HCT116 (cell line): ENCODE data around the gene SPDYE1. TPM values are rescaled to one million over a fixed set of nuclear protein-coding genes. Genes with fewer than 3 reads are reported as not detected.
A peak's percentile ranks its signal among the peaks of the same experiment; 100 is the strongest.

Experiments used
- ATAC-seq: fragments of 200-7000 bp; cut with Tn5 transposase; 2 replicates; pipeline ENCODE4 v1.9.1; 2020; ENCODE audit warnings: mild to moderate bottlenecking, moderate library complexity
- BruUV-seq: library from RNA; stranded (reverse); fragments of 400-500 nt; replicated peaks from 2 replicates; lab custom pipeline; 2021; lab: Mats Ljungman, UMichigan
- CTCF ChIA-PET: fragments of 300-600 bp; sonication (Branson Sonifier 250); formaldehyde crosslinking; loops from one replicate; lab custom pipeline; 2021; ENCODE audit warnings: antibody characterized with exemption; lab: Charles Lee
- POLR2A ChIA-PET: fragments of 300-600, 350-600 bp; sonication (Branson Sonifier 250); formaldehyde crosslinking; loops from one replicate; lab custom pipeline; 2021; ENCODE audit warnings: antibody characterized with exemption; lab: Charles Lee
- RAD21 ChIA-PET, 2 experiments: fragments of 300-600 bp; sonication (Branson Sonifier 250); formaldehyde crosslinking; loops; one replicate each; lab custom pipeline; 2023; ENCODE audit warnings: low total read pairs in 2 of 2; ENCODE audit not compliant: uncharacterized antibody in 2 of 2, unreplicated experiment in 2 of 2, low non-redundant PET in 1 of 2; lab: Charles Lee
- DNase-seq: peaks from one replicate; pipeline ENCODE4 v3.0.0-alpha.2; 2010; ENCODE audit warnings: low read depth, low spot score
- H2AFZ ChIP-seq: fragments of 200-600 bp; shearing (Covaris generic), sonication (generic); 2 replicates; pipeline ENCODE4 v1.6.1; 2017; ENCODE audit warnings: low read depth, mixed run types, mixed read lengths, antibody characterized with exemption, low read length; ENCODE audit not compliant: poor library complexity, severe bottlenecking
- H3K27ac ChIP-seq: 2 replicates; pipeline ENCODE4 v1.5.1; 2012; ENCODE audit warnings: low read depth, low read length
- H3K27me3 ChIP-seq: fragments of 200-600 bp; sonication (generic); 2 replicates; pipeline ENCODE4 v1.6.1; 2016; ENCODE audit warnings: mixed run types, low read length, mixed read lengths; ENCODE audit not compliant: insufficient read depth
- H3K36me3 ChIP-seq, 2 experiments: fragments of 200-500 bp in 1 of 2; fragments of 200-600 bp in 1 of 2; sonication (Bioruptor generic) in 1 of 2; sonication (generic) in 1 of 2; 2 replicates each; pipeline versions ENCODE4 v1.5.1 to v1.6.1; 2014 to 2016; ENCODE audit warnings: low read length in 2 of 2, inconsistent platforms in 1 of 2, mixed read lengths in 1 of 2, mixed run types in 1 of 2; ENCODE audit not compliant: insufficient read depth in 2 of 2, control insufficient read depth in 1 of 2
- H3K4me1 ChIP-seq, 2 experiments: fragments of 200-600 bp in 1 of 2; sonication (generic) in 1 of 2; 2 replicates each; pipeline versions ENCODE4 v1.5.1 to v1.6.1; 2012 to 2017; ENCODE audit warnings: low read length in 2 of 2, inconsistent platforms in 1 of 2, mild to moderate bottlenecking in 1 of 2, mixed read lengths in 1 of 2, mixed run types in 1 of 2, moderate library complexity in 1 of 2; ENCODE audit not compliant: insufficient read depth in 2 of 2, control insufficient read depth in 1 of 2
- H3K4me2 ChIP-seq: fragments of 200-600 bp; sonication (generic); 2 replicates; pipeline ENCODE4 v1.6.1; 2017; ENCODE audit warnings: mixed run types, low read length, mixed read lengths
- H3K4me3 ChIP-seq, 2 experiments: fragments of 200-600 bp in 1 of 2; sonication (generic) in 1 of 2; replicated peaks in 1 of 2; 2 replicates each; pipeline ENCODE4 v1.5.1; 2011 to 2016; ENCODE audit warnings: low read length in 2 of 2, control low read depth in 1 of 2, low read depth in 1 of 2, mild to moderate bottlenecking in 1 of 2, mixed read lengths in 1 of 2, mixed run types in 1 of 2
- H3K79me2 ChIP-seq: fragments of 200-600 bp; sonication (generic); 2 replicates; pipeline ENCODE4 v1.6.1; 2017; ENCODE audit warnings: mild to moderate bottlenecking, mixed run types, low read length, moderate library complexity, mixed read lengths; ENCODE audit not compliant: insufficient read depth
- H3K9ac ChIP-seq: fragments of 200-600 bp; sonication (generic); 2 replicates; pipeline ENCODE4 v1.6.1; 2016; ENCODE audit warnings: low read length, mixed read lengths
- H3K9me2 ChIP-seq: fragments of 200-600 bp; sonication (generic), shearing (Covaris generic); 2 replicates; pipeline ENCODE4 v1.6.1; 2017; ENCODE audit warnings: mixed run types, mild to moderate bottlenecking, moderate library complexity; ENCODE audit not compliant: insufficient read depth
- H3K9me3 ChIP-seq, 2 experiments: fragments of 200-500 bp in 1 of 2; fragments of 200-600 bp in 1 of 2; sonication (Bioruptor generic) in 1 of 2; sonication (generic) in 1 of 2; 2 replicates each; pipeline ENCODE4 v1.6.1; 2014 to 2017; ENCODE audit warnings: low read length in 2 of 2, mixed read lengths in 2 of 2, inconsistent platforms in 1 of 2, low read depth in 1 of 2, mild to moderate bottlenecking in 1 of 2, mixed run types in 1 of 2, moderate library complexity in 1 of 2; ENCODE audit not compliant: control insufficient read depth in 1 of 2, insufficient read depth in 1 of 2
- H4K20me1 ChIP-seq: fragments of 200-600 bp; sonication (generic), shearing (Covaris generic); 2 replicates; pipeline ENCODE4 v1.6.1; 2017; ENCODE audit warnings: mixed run types, mild to moderate bottlenecking, moderate library complexity; ENCODE audit not compliant: insufficient read depth
- ATF3 ChIP-seq: IDR thresholded peaks from 2 replicates; pipeline ENCODE4 v1.6.1; 2012
- CTCF ChIP-seq, 3 experiments: fragments of 200-600 bp in 1 of 3; sonication (generic) in 1 of 3; IDR thresholded peaks in 2 of 3; conservative IDR thresholded peaks in 1 of 3; 2 replicates each; pipeline ENCODE4 v1.5.1; 2012 to 2017; ENCODE audit warnings: low read depth in 2 of 3, low read length in 2 of 3, antibody characterized with exemption in 1 of 3, borderline replicate concordance in 1 of 3, control low read depth in 1 of 3, mild to moderate bottlenecking in 1 of 3, mixed read lengths in 1 of 3, mixed run types in 1 of 3, moderate library complexity in 1 of 3; ENCODE audit not compliant: insufficient read depth in 1 of 3
- EZH2 ChIP-seq: fragments of 200-600 bp; sonication (generic); IDR thresholded peaks from 2 replicates; pipeline ENCODE4 v1.6.1; 2017; ENCODE audit warnings: antibody characterized with exemption, mixed run types
- JUND ChIP-seq: IDR thresholded peaks from 2 replicates; pipeline ENCODE4 v1.6.1; 2012
- POLR2A ChIP-seq: IDR thresholded peaks from 2 replicates; pipeline ENCODE4 v1.7.0; 2011; ENCODE audit warnings: borderline replicate concordance; ENCODE audit not compliant: insufficient read depth, insufficient read length; ENCODE audit errors: extremely low read depth
- RAD21 ChIP-seq: IDR thresholded peaks from 2 replicates; pipeline ENCODE4 v1.6.1; 2012; ENCODE audit warnings: low read depth, mild to moderate bottlenecking
- SP1 ChIP-seq: IDR thresholded peaks from 2 replicates; pipeline ENCODE4 v1.6.1; 2012; ENCODE audit warnings: low read depth
- SRF ChIP-seq: IDR thresholded peaks from 2 replicates; pipeline ENCODE4 v1.6.1; 2012; ENCODE audit warnings: low read depth
- TCF7L2 ChIP-seq: IDR thresholded peaks from 2 replicates; pipeline ENCODE4 v1.7.0; 2011; ENCODE audit warnings: borderline replicate concordance, inconsistent platforms; ENCODE audit not compliant: insufficient read depth, insufficient read length; ENCODE audit errors: extremely low read depth
- YY1 ChIP-seq: IDR thresholded peaks from 2 replicates; pipeline ENCODE4 v1.6.1; 2011; ENCODE audit warnings: low read length, low read depth, moderate library complexity, mild to moderate bottlenecking; ENCODE audit not compliant: insufficient replicate concordance; ENCODE audit errors: extremely low read depth
- ZFX ChIP-seq: fragments of 450-650 bp; IDR thresholded peaks from 2 replicates; pipeline ENCODE4 v1.6.1; 2017
- ZNF274 ChIP-seq: fragments of 200-500 bp; sonication (Bioruptor generic); IDR thresholded peaks from 2 replicates; pipeline ENCODE4 v1.6.1; 2014; ENCODE audit warnings: mild to moderate bottlenecking, low read depth, low read length, inconsistent platforms
- intact Hi-C: fragments of 100-400 bp; cut with micrococcal nuclease; formaldehyde crosslinking; loops from 2 replicates; pipeline ENCODE4 v1.10.0; 2022
- total RNA-seq: library from RNA; stranded (reverse); gene quantifications from one replicate; pipeline ENCODE4 v1.2.1, GENCODE V29; 2021; ENCODE audit not compliant: unreplicated experiment

The SPDYE1 gene
- total RNA-seq, 1 experiment from 2014 or later: not detected

DNA sequence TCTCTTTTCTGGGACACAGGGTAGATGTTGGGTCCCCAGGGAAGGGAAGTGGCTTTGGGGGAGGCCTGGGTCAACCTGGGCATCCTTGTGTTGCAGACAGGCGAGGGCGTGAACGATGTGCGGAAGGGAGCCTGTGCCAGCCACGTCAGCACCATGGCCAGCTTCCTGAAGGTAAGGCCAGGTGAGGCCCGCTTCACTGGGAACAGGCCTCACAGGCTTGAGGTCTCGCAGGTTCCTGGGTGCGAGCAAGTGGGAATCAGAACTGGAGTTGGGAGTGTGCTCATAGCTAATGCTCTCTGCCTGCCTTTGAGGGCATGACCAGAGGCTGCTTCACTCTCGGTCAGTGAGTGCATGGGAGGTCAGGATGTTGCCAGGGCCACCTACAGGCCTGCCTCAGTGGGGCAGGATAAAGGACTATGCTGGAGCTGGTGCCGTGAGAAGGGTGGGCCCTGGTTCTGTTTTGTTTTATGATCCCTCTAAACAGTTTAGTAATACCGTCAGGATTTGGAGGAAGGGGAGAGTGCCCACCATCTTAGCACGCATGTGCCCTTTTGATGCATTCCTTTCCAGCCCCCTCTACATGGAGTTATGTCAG is 55.2 kb downstream of the SPDYE1 start:
- H3K27ac ChIP-seq: no peak overlapping the region
- H3K36me3 ChIP-seq: peaks cover 30 to 37% of the 10 kb centered on the region in 2 experiments
- ChIA-PET RAD21 (no interaction called here), CTCF (no interaction called here), POLR2A (no interaction called here)
- ATAC-seq (peak; percentile 52), DNase-seq (no peak)
- no peak overlapping the region for H2AFZ ChIP-seq
- no peak overlapping the region for H3K4me3 ChIP-seq
- peaks cover 21% of the 10 kb centered on the region for H3K79me2 ChIP-seq
- no TSS peak for BruUV-seq
- no peaks in the 10 kb centered on the region for H3K4me1 ChIP-seq
- no peak overlapping the region for H3K4me2 ChIP-seq
- intact Hi-C loops: no loop called here
- H3K9me2 ChIP-seq: no peaks in the 10 kb centered on the region
- H4K20me1 ChIP-seq: no peaks in the 10 kb centered on the region
- no peaks in the 10 kb centered on the region for H3K9me3 ChIP-seq
- H3K9ac ChIP-seq: no peak overlapping the region
- no peaks in the 10 kb centered on the region for H3K27me3 ChIP-seq
- TF ChIP-seq SP1 (no peak), ZFX (no peak), SRF (no peak), EZH2 (no peak), ATF3 (no peak), POLR2A (no peak), TCF7L2 (no peak), CTCF (IDR thresholded peaks at IDR 0.05 in 2 of 3, conservative IDR thresholded peaks at IDR 0.05 in 1 of 3; ENCODE audit: borderline replicate concordance in 1 of 3, insufficient read depth in 1 of 3, low read depth in 2 of 3, low read length in 2 of 3) (no peak)

- intact Hi-C loops: no loop called here
- Histone ChIP-seq H3K27ac (no peak overlapping the region), H3K9me3 (no peaks in the 10 kb centered on the region), H2AFZ (no peak overlapping the region), H3K9ac (no peak overlapping the region), H3K36me3 (peaks cover 28 to 50% of the 10 kb centered on the region in 2 experiments), H3K79me2 (no peaks in the 10 kb centered on the region), H3K4me2 (no peak overlapping the region), H3K27me3 (no peaks in the 10 kb centered on the region), H3K4me1 (no peaks in the 10 kb centered on the region), H3K4me3 (no peak overlapping the region), H3K9me2 (no peaks in the 10 kb centered on the region), H4K20me1 (no peaks in the 10 kb centered on the region)
- TF ChIP-seq RAD21 (no peak), EZH2 (no peak), YY1 (no peak), ATF3 (no peak), TCF7L2 (no peak), SP1 (no peak), JUND (no peak), ZFX (no peak), CTCF (IDR thresholded peaks at IDR 0.05 in 2 of 3, conservative IDR thresholded peaks at IDR 0.05 in 1 of 3; ENCODE audit: borderline replicate concordance in 1 of 3, insufficient read depth in 1 of 3, low read depth in 2 of 3, low read length in 2 of 3) (no peak), ZNF274 (no peak)
- RAD21 ChIA-PET: no interaction called here
- DNase-seq (no peak), ATAC-seq (no peak)
- no TSS peak for BruUV-seq
- CTCF ChIA-PET: no interaction called here
- POLR2A ChIA-PET: no interaction called here
These were observed 59.0 kb downstream of the SPDYE1 start for GRCh38 chr7:44056681-44057080.
